Heart right ventricle (tissue), 16 donors: ENCODE data around the gene CHCHD3. TPM values are rescaled to one million over a fixed set of nuclear protein-coding genes. Genes with fewer than 3 reads are reported as not detected.

Experiments
- ATAC-seq, 8 donors: fragments of 200-7000 bp; cut with Tn5 transposase; one replicate each; pipeline ENCODE4 v1.9.1; 2020; ENCODE audit warnings: mild to moderate bottlenecking in 8 of 8, moderate library complexity in 8 of 8, moderate number of reproducible peaks in 1 of 8
- DNase-seq, 2 donors: peaks; one replicate each; pipeline ENCODE4 v3.0.0-alpha.2; 2020
- H3K27ac ChIP-seq, 10 donors: fragments of 200-600 bp; sonication (generic) in 2 of 10; one replicate each; pipeline versions ENCODE4 v1.5.0 to v1.8.0; 2020 to 2022; ENCODE audit warnings: mild to moderate bottlenecking in 3 of 10
- H3K27me3 ChIP-seq, 7 donors: fragments of 200-600 bp; one replicate each; pipeline ENCODE4 v1.8.0; 2021 to 2022; ENCODE audit warnings: mild to moderate bottlenecking in 2 of 7
- H3K36me3 ChIP-seq, 9 donors: fragments of 200-600 bp; sonication (generic) in 1 of 9; one replicate each; pipeline versions ENCODE4 v1.5.0 to v1.8.0; 2020 to 2022; ENCODE audit warnings: mild to moderate bottlenecking in 2 of 9
- H3K4me1 ChIP-seq, 9 donors: fragments of 200-600 bp; sonication (generic) in 1 of 9; one replicate each; pipeline versions ENCODE4 v1.5.0 to v1.8.0; 2020 to 2022; ENCODE audit warnings: mild to moderate bottlenecking in 4 of 9
- H3K4me3 ChIP-seq, 10 donors: fragments of 200-600 bp; sonication (generic) in 2 of 10; one replicate each; pipeline versions ENCODE4 v1.5.0 to v1.8.0; 2020 to 2022; ENCODE audit warnings: mild to moderate bottlenecking in 7 of 10, moderate library complexity in 2 of 10
- H3K9me3 ChIP-seq, 11 donors: fragments of 200-600 bp in 10 of 11; sonication (generic) in 2 of 11; one replicate each; pipeline versions ENCODE4 v1.5.0 to v1.8.0; 2013 to 2022; ENCODE audit warnings: mild to moderate bottlenecking in 2 of 11, control low read depth in 1 of 11, moderate library complexity in 1 of 11
- WGBS, 2 donors: extraction: QIAGEN DNeasy Blood & Tissue Kit; methylation state at CpG; one replicate each; pipeline ENCODE4 v1.1.7; 2013; ENCODE audit warnings: inconsistent platforms in 1 of 2; 5-methylcytosine and 5-hydroxymethylcytosine counted together
- intact Hi-C, 10 donors: fragments of 100-400 bp; cut with DNase I; formaldehyde crosslinking; loops; one replicate each; pipeline versions ENCODE4 v1.11.1 to v1.14.2; 2022
- polyA plus RNA-seq, 2 donors: library from polyadenylated mRNA; stranded (reverse); fragments of 200-250 nt; gene quantifications; one replicate each; pipeline ENCODE4 v1.2.3, GENCODE V29; 2013
- total RNA-seq, 10 donors: library from RNA; stranded (reverse); fragmentation: NEBNext Ultra II Directional in 3 of 10; extraction: Animal tissue kit (Norgen Biotek cat#: 25700) in 3 of 10; gene quantifications; one replicate each; pipeline versions ENCODE4 v1.2.1 to v1.2.4, GENCODE V29; 2021 to 2023
- TF ChIP-seq, protein P1 (sequence below), 9 donors: fragments of 200-600 bp; sonication (generic) in 2 of 9; IDR thresholded peaks; one replicate each; pipeline versions ENCODE4 v1.5.0 to v1.8.0; 2021 to 2022; ENCODE audit warnings: antibody characterized with exemption in 9 of 9, mild to moderate bottlenecking in 5 of 9, moderate library complexity in 1 of 9
- donor health status: Arrhythmogenic right ventricular cardiomyopathy.
- donor health status: ischemic (EF 13 %, LVEDD 7.1; RV severe dilation, severe dysfunction).
- donor health status: healthy with polysubstance abuse.
- donor health status: DM: no; HTN: yes; CAD: no.
- donor health status: DM: no; HTN: no; CAD: no.
- donor health status: ischemic (EF 25% LVEDD 6.9; RV normal size, moderate dysfunction).
- donor health status: ischemic (EF 25% LVEDD 5.7; RV mildly dilated, moderate dysfunction).
- donor health status: healthy.
- donor health status: DM: yes; HTN: yes; CAD: no.
- donor health status: Ischemic cardiomyopathy.
- donor health status: ischemic (EF 35%, LVEDD 5.7; RV mildly dilated, moderate dysfunction).
- donor health status: nonischemic (EF 11% LVEDD 7.7; RV severe dilation, severe dysfunction).
- donor health status: DM: yes; HTN: yes; CAD: no.
- donor health status: PGD.
- donor health status: ischemic (EF 29% LVEDD 5.4; RV normal size, mild dysfunction).
- donor health status: nonischemic (EF 23%, LVEDD 6.1; RV moderate dilation, normal function).

CHCHD3 gene
- total and polyA plus RNA-seq, 12 donors = 42.6 to 215 (median 185) TPM

DNA sequence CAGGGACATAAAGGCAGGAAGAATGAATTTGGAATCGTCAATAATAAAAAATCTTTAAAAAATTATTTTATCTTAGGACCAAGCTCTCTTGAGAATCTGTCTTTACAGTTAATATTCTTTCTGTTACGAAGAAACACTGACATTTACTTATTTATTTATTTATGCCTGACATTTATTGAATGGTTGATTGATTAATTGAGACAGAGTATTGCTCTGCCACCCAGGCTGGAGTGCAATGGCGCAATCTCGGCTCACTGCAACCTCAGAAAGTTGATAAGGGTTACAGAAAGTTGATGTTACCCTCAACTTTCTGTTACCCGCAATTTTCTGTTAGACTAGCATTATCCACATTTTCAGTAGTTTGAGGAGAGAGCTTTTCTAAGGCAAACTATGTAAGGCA is 70.1 kb downstream of the CHCHD3 start:
- Histone ChIP-seq H3K4me1 (peaks cover 0 to 26% (median 8%) of the 10 kb centered on the region in 9 donors), H3K4me3 (no peak overlapping the region), H3K36me3 (no peaks in the 10 kb centered on the region), H3K27ac (no peak overlapping the region), H3K27me3 (no peaks in the 10 kb centered on the region), H3K9me3 (peaks cover 0 to 6% (median 0%) of the 10 kb centered on the region in 11 donors)
- 97 to 100% methylated on average over 5 of the region's 5 CpGs for WGBS, 2 donors
- DNase-seq (no peak), ATAC-seq (no peak)
- TF ChIP-seq, protein P1, sequence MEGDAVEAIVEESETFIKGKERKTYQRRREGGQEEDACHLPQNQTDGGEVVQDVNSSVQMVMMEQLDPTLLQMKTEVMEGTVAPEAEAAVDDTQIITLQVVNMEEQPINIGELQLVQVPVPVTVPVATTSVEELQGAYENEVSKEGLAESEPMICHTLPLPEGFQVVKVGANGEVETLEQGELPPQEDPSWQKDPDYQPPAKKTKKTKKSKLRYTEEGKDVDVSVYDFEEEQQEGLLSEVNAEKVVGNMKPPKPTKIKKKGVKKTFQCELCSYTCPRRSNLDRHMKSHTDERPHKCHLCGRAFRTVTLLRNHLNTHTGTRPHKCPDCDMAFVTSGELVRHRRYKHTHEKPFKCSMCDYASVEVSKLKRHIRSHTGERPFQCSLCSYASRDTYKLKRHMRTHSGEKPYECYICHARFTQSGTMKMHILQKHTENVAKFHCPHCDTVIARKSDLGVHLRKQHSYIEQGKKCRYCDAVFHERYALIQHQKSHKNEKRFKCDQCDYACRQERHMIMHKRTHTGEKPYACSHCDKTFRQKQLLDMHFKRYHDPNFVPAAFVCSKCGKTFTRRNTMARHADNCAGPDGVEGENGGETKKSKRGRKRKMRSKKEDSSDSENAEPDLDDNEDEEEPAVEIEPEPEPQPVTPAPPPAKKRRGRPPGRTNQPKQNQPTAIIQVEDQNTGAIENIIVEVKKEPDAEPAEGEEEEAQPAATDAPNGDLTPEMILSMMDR (IDR thresholded peaks at IDR 0.05) = no peak
- intact Hi-C loops = no loop called here

DNA sequence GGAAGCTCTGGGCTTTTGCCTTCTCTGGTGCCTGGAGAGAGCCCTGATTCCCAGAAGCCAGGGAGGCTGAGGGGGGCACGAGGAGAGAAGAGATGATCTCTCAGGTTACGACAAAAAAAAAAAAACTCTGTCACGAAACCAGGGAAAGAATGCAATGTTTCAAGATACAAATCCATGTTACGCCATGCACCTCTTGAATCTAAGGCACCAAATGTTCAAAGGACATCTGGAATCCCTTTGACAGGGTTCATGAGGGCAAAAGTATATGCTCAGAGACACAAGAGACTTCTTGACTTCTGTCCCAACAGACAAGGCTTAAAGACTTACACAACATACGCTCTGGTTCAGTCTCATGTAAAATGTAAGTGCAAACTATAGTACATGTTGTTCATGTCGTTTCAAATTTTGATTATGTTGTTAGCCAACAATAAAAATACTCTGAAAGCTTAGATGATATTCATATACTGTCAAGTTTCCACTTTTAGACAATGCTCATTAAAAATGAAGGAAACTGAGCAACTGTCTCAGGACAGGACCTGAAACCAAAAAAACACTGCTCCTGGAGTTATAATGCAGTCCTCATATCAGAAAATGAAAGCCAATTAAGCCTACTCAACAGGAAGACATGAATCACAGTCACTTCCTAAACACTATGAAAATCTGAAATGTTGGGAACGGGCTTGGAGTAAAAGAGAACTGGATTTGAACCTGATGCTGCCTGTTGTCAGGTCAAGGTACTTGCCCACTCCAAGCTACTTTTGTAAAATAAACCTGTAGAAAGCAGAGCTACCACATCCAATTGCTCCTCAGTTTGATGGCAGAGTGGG is 72.3 kb downstream of the CHCHD3 start:
- intact Hi-C loops = no loop called here
- no peak for DNase-seq
- WGBS, 2 donors = 82 to 87% methylated on average over 7 of the region's 7 CpGs

DNA sequence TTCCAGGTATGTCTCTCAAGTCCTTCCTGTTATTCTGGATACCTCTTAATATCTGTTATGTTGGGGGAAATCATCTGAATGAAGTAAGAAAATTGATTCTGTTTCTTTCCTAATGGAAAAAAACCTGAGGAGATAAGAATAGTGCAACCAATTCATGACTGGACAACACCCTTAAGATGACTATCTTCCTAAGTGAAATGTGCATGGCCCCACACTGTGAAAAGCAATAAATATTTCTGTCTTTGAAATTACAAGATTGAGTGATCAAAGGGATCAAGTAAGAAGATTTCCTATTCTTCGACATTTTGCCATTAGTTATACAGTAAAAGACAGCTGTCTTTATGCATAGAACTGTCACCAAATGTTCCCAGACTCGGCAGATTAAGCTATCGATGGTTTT is 73.9 kb downstream of the CHCHD3 start:
- no peaks in the 10 kb centered on the region for H3K36me3 ChIP-seq
- TF ChIP-seq, protein P1 (IDR thresholded peaks at IDR 0.05) = no peak
- ATAC-seq = no peak
- intact Hi-C loops = no loop called here
- DNase-seq = no peak
- no peak overlapping the region for H3K27ac ChIP-seq
- peaks cover 0 to 15% (median 0%) of the 10 kb centered on the region in 11 donors for H3K9me3 ChIP-seq
- WGBS, 2 donors = 87 to 93% methylated on average over 3 of the region's 3 CpGs
- H3K27me3 ChIP-seq = no peaks in the 10 kb centered on the region
- no peak overlapping the region for H3K4me3 ChIP-seq
- peaks cover 0 to 22% (median 13%) of the 10 kb centered on the region in 9 donors for H3K4me1 ChIP-seq

More for the DNA sequence above, 72.3 kb downstream of the CHCHD3 start:
- Histone ChIP-seq H3K9me3 (peaks cover 0 to 15% (median 0%) of the 10 kb centered on the region in 11 donors), H3K4me3 (no peak overlapping the region), H3K27ac (peak overlapping the region in 1 of 10 donors; percentile 1), H3K4me1 (peaks cover 0 to 15% (median 5%) of the 10 kb centered on the region in 9 donors), H3K27me3 (no peaks in the 10 kb centered on the region), H3K36me3 (no peaks in the 10 kb centered on the region)
- peak in 2 of 8 donors; percentile 25 to 58 for ATAC-seq
- TF ChIP-seq, protein P1 (IDR thresholded peaks at IDR 0.05) = no peak

DNA sequence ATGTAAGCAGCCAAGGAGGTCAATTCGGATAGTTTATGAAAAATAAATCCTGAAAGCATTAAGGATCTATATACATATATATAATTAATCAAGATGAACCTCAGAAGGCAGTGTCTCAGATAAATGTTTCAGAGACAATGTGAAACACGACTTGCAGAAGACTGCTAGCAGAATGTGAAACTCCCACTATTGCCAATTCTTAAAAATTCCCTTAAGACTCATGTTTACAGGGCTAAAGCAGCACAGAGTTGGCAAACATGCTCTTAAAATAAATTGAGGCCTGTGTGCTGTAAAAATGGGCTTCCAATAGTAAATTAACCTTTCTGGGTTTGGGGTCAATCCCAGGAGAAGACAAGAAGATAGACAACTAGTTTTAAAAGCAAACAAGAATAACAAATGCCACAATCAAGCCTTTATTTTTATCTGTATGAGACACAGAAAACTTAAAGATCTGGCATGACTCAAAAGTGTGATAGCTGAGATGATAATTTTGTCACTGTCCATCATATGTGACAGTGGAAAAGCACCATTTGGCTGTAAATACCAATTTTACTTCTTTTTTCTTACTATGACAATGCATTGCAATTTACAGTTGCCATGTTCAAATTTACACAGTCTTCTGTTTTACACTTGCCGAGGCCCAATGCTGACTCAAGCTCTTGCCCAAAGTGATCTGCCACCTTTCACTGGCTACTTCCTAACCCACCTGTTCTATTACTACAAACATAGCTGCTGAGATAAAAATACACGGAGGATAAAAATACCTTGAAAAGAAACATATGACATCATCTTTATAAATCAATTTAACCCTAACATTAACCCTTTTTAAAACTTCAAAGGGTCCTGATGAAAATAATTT is 78.6 kb downstream of the CHCHD3 start:
- Histone ChIP-seq H3K36me3 (no peaks in the 10 kb centered on the region), H3K4me1 (peaks cover 0 to 47% (median 19%) of the 10 kb centered on the region in 9 donors), H3K27ac (no peak overlapping the region), H3K27me3 (no peaks in the 10 kb centered on the region), H3K9me3 (peaks cover 0 to 15% (median 0%) of the 10 kb centered on the region in 11 donors), H3K4me3 (no peak overlapping the region)
- TF ChIP-seq, protein P1 (IDR thresholded peaks at IDR 0.05) = no peak
- intact Hi-C loops = no loop called here
- DNase-seq = no peak
- ATAC-seq = no peak
- 37 to 41% methylated on average over 4 of the region's 4 CpGs for WGBS, 2 donors
